T-cell (primary cell): ENCODE data around the gene ATCAY. TPM values are rescaled to one million over a fixed set of nuclear protein-coding genes. Genes with fewer than 3 reads are reported as not detected.
"Not testable (repeated sequence)": the region's sequence is repeated elsewhere in the genome, so short reads cannot be mapped to it uniquely, and the experiment has no call there.

Source experiments
- ATAC-seq, 4 experiments: fragments of 200-7000 bp in 3 of 4; fragments of 150-1000 bp in 1 of 4; cut with Tn5 transposase; replicated peaks in 1 of 4; 1 replicate in 3 of 4; 2 replicates in 1 of 4; pipeline ENCODE4 v1.10.0; 2021; ENCODE audit warnings: moderate library complexity in 3 of 4, mild to moderate bottlenecking in 2 of 4, moderate number of reproducible peaks in 1 of 4
- CTCF ChIA-PET, 2 donors: fragments of 300-600 bp; sonication (Branson Sonifier 250); formaldehyde crosslinking; loops; one replicate each; lab custom pipeline; 2022; ENCODE audit warnings: antibody characterized with exemption in 2 of 2; lab: Charles Lee
- POLR2A ChIA-PET, 2 donors: fragments of 300-600 bp; sonication (Branson Sonifier 250); formaldehyde crosslinking; loops; one replicate each; lab custom pipeline; 2022; ENCODE audit warnings: antibody characterized with exemption in 2 of 2; lab: Charles Lee
- DNase-seq, 35 experiments: peaks; one replicate each; pipeline versions ENCODE4 v3.0.0 to v3.0.0-alpha.2; 2013 to 2023
- H3K27ac ChIP-seq: one replicate; pipeline ENCODE4 v1.5.1; 2013; ENCODE audit warnings: low read length
- H3K27me3 ChIP-seq, 2 experiments: replicated peaks in 1 of 2; 1 replicate in 1 of 2; 2 replicates in 1 of 2; pipeline versions ENCODE4 v1.6.1 to v1.7.0; 2013; ENCODE audit warnings: low read length in 1 of 2, mixed read lengths in 1 of 2; ENCODE audit not compliant: control insufficient read depth in 2 of 2, insufficient read depth in 2 of 2; ENCODE audit errors: extremely low read depth in 1 of 2
- H3K36me3 ChIP-seq, 2 donors: 1 replicate in 1 of 2; 2 replicates in 1 of 2; pipeline versions ENCODE4 v1.6.1 to v1.7.0; 2013; ENCODE audit warnings: low read length in 1 of 2; ENCODE audit not compliant: control insufficient read depth in 2 of 2, insufficient read depth in 1 of 2; ENCODE audit errors: extremely low read depth in 1 of 2
- H3K4me1 ChIP-seq, 2 experiments: 1 replicate in 1 of 2; 2 replicates in 1 of 2; pipeline versions ENCODE4 v1.6.1 to v1.7.0; 2013; ENCODE audit warnings: low read length in 2 of 2, mixed read lengths in 1 of 2; ENCODE audit not compliant: insufficient read depth in 2 of 2, control insufficient read depth in 1 of 2; ENCODE audit errors: extremely low read depth in 1 of 2
- H3K4me3 ChIP-seq, 2 donors: 1 replicate in 1 of 2; 2 replicates in 1 of 2; pipeline versions ENCODE4 v1.5.1 to v1.7.0; 2013; ENCODE audit warnings: mild to moderate bottlenecking in 2 of 2, low read length in 1 of 2, moderate library complexity in 1 of 2; ENCODE audit not compliant: control insufficient read depth in 1 of 2; ENCODE audit errors: extremely low read depth in 1 of 2
- H3K9me3 ChIP-seq: 2 replicates; pipeline ENCODE4 v1.7.0; 2013
- H3K27ac Mint-ChIP-seq, 2 donors: one replicate each; pipeline ENCODE4 v1.8.0; 2020 to 2021; ENCODE audit warnings: mild to moderate bottlenecking in 2 of 2, mixed read lengths in 2 of 2
- H3K27me3 Mint-ChIP-seq, 2 donors: one replicate each; pipeline ENCODE4 v1.8.0; 2021 to 2022; ENCODE audit warnings: mixed read lengths in 2 of 2
- H3K36me3 Mint-ChIP-seq: one replicate; pipeline ENCODE4 v1.8.0; 2021; ENCODE audit warnings: mixed read lengths
- H3K4me1 Mint-ChIP-seq, 3 donors: one replicate each; pipeline ENCODE4 v1.8.0; 2020 to 2022; ENCODE audit warnings: mixed read lengths in 3 of 3, mild to moderate bottlenecking in 1 of 3
- H3K4me3 Mint-ChIP-seq, 3 donors: one replicate each; pipeline ENCODE4 v1.8.0; 2020 to 2022; ENCODE audit warnings: mild to moderate bottlenecking in 3 of 3, mixed read lengths in 3 of 3, moderate library complexity in 3 of 3
- H3K9me3 Mint-ChIP-seq, 3 donors: one replicate each; pipeline ENCODE4 v1.8.0; 2020 to 2022; ENCODE audit warnings: mixed read lengths in 3 of 3
- WGBS: methylation state at CpG from one replicate; pipeline ENCODE4 v1.1.5; 2013; ENCODE audit warnings: missing lambda C conversion rate; ENCODE audit not compliant: insufficient coverage; 5-methylcytosine and 5-hydroxymethylcytosine counted together
- total RNA-seq, 35 experiments: library from RNA in 6 of 35; stranded (reverse) in 6 of 35; fragments of 120-200 nt in 1 of 35; gene quantifications; one replicate each; pipeline versions ENCODE4 v1.2.1 to v1.2.4 and lab custom pipeline; 2013 to 2026

ATCAY gene
- total RNA-seq, 5 donors from 2014 or later (not counting 1 experiment from before 2014, with no cell fraction given): 0.03 TPM; not detected in 4

GRCh38 chr19:3936506-3937442, 56.3 kb downstream of the ATCAY start:
- no peaks in the 10 kb centered on the region for H3K4me1 Mint-ChIP-seq
- H3K27me3 ChIP-seq: peaks cover 2 to 56% of the 10 kb centered on the region in 2 experiments
- ChIA-PET POLR2A (no interaction called here), CTCF (no interaction called here)
- H3K36me3 Mint-ChIP-seq: no peaks in the 10 kb centered on the region
- ATAC-seq (no peak), DNase-seq (no peak)
- peaks cover 3 to 17% of the 10 kb centered on the region in 2 donors for H3K27me3 Mint-ChIP-seq
- no peaks in the 10 kb centered on the region for H3K9me3 Mint-ChIP-seq
- WGBS: 84% methylated on average over 13 of the region's 29 CpGs
- no peak overlapping the region for H3K27ac ChIP-seq
- peaks cover 0 to 6% of the 10 kb centered on the region in 2 experiments for H3K4me1 ChIP-seq
- no peak overlapping the region for H3K4me3 Mint-ChIP-seq
- no peaks in the 10 kb centered on the region for H3K36me3 ChIP-seq
- no peak overlapping the region for H3K27ac Mint-ChIP-seq
- H3K4me3 ChIP-seq: no peak overlapping the region
- no peaks in the 10 kb centered on the region for H3K9me3 ChIP-seq

- H3K36me3 ChIP-seq, H3K27ac ChIP-seq, CTCF ChIA-PET, ATAC-seq, H3K4me3 Mint-ChIP-seq, DNase-seq, H3K36me3 Mint-ChIP-seq, H3K27ac Mint-ChIP-seq, H3K4me1 ChIP-seq, H3K4me1 Mint-ChIP-seq, H3K9me3 ChIP-seq, POLR2A ChIA-PET, H3K4me3 ChIP-seq, H3K9me3 Mint-ChIP-seq: not testable (repeated sequence)
- H3K27me3 ChIP-seq: peaks cover 0 to 44% of the 10 kb centered on the region in 2 experiments
- 89% methylated on average over 19 of the region's 22 CpGs for WGBS
- peaks cover 0 to 12% of the 10 kb centered on the region in 2 donors for H3K27me3 Mint-ChIP-seq
These were observed 57.9 kb downstream of the ATCAY start for GRCh38 chr19:3938300-3938950.

- Histone ChIP-seq H3K4me3 (no peak overlapping the region), H3K36me3 (no peaks in the 10 kb centered on the region), H3K27ac (no peak overlapping the region), H3K27me3 (peaks cover 0 to 17% of the 10 kb centered on the region in 2 experiments), H3K9me3 (no peaks in the 10 kb centered on the region), H3K4me1 (no peaks in the 10 kb centered on the region)
- H3K36me3 Mint-ChIP-seq: no peaks in the 10 kb centered on the region
- no peaks in the 10 kb centered on the region for H3K27me3 Mint-ChIP-seq
- 77% methylated on average over 4 of the region's 8 CpGs for WGBS
- ATAC-seq (no peak), DNase-seq (no peak)
- peaks cover 0 to 2% (median 0%) of the 10 kb centered on the region in 3 donors for H3K4me1 Mint-ChIP-seq
- POLR2A ChIA-PET: no interaction called here
- no peak overlapping the region for H3K4me3 Mint-ChIP-seq
- CTCF ChIA-PET: no interaction called here
- no peaks in the 10 kb centered on the region for H3K9me3 Mint-ChIP-seq
- no peak overlapping the region for H3K27ac Mint-ChIP-seq
These were observed 62.4 kb downstream of the ATCAY start for GRCh38 chr19:3942790-3943409.

GRCh38 chr19:3944018-3944721, 63.7 kb downstream of the ATCAY start:
- no peak overlapping the region for H3K27ac Mint-ChIP-seq
- peaks cover 0 to 18% of the 10 kb centered on the region in 2 experiments for H3K27me3 ChIP-seq
- no peak overlapping the region for H3K4me3 ChIP-seq
- H3K27me3 Mint-ChIP-seq: no peaks in the 10 kb centered on the region
- POLR2A ChIA-PET: no interaction called here
- no peaks in the 10 kb centered on the region for H3K36me3 Mint-ChIP-seq
- H3K36me3 ChIP-seq: no peaks in the 10 kb centered on the region
- H3K4me1 Mint-ChIP-seq: peaks cover 0 to 2% (median 0%) of the 10 kb centered on the region in 3 donors
- H3K4me1 ChIP-seq: no peaks in the 10 kb centered on the region
- no peak overlapping the region for H3K4me3 Mint-ChIP-seq
- 65% methylated on average over 8 of the region's 11 CpGs for WGBS
- no peaks in the 10 kb centered on the region for H3K9me3 Mint-ChIP-seq
- no peaks in the 10 kb centered on the region for H3K9me3 ChIP-seq
- ATAC-seq: no peak
- no peak for DNase-seq
- H3K27ac ChIP-seq: no peak overlapping the region
- CTCF ChIA-PET: interaction anchor here in 1 of 2 donors (0.7 kb wide), 1 partner anchor 116 kb away, joined by 4 read pairs; no protein-coding TSS in a partner anchor

GRCh38 chr19:3945838-3946237, 65.4 kb downstream of the ATCAY start:
- POLR2A ChIA-PET: no interaction called here
- Histone ChIP-seq H3K4me3 (no peak overlapping the region), H3K27ac (no peak overlapping the region), H3K36me3 (no peaks in the 10 kb centered on the region), H3K27me3 (peaks cover 0 to 28% of the 10 kb centered on the region in 2 experiments), H3K9me3 (no peaks in the 10 kb centered on the region), H3K4me1 (peaks cover under 1 to 12% of the 10 kb centered on the region in 2 experiments)
- peaks cover 0 to 3% (median under 1%) of the 10 kb centered on the region in 3 donors for H3K4me1 Mint-ChIP-seq
- WGBS: 76% methylated on average over 2 of the region's 2 CpGs
- ATAC-seq (no peak), DNase-seq (no peak)
- H3K27me3 Mint-ChIP-seq: peaks cover 0 to under 1% of the 10 kb centered on the region in 2 donors
- CTCF ChIA-PET: no interaction called here
- H3K4me3 Mint-ChIP-seq: no peak overlapping the region
- H3K36me3 Mint-ChIP-seq: no peaks in the 10 kb centered on the region
- H3K9me3 Mint-ChIP-seq: no peaks in the 10 kb centered on the region
- H3K27ac Mint-ChIP-seq: no peak overlapping the region
